SK-N-SH treated with all-trans-retinoic acid at 6 μM for 48 hours (cell line): ENCODE results near the gene TAOK2.

Experiments
- ARNTL ChIP-seq: fragments of 450-650 bp; formaldehyde crosslinking; IDR thresholded peaks from 2 replicates; pipeline ENCODE4 v1.5.0; 2020; ENCODE audit warnings: low read depth, mild to moderate bottlenecking, moderate library complexity, borderline replicate concordance
- BACH2 ChIP-seq: fragments of 250-450 bp; sonication (Bioruptor Pico); IDR thresholded peaks from 2 replicates; pipeline ENCODE4 v1.9.0; 2021; ENCODE audit warnings: mild to moderate bottlenecking, borderline replicate concordance
- ESRRG ChIP-seq: fragments of 250-450 bp; sonication (Bioruptor Pico); IDR thresholded peaks from 2 replicates; pipeline ENCODE4 v1.6.1; 2021; ENCODE audit warnings: mild to moderate bottlenecking
- ISL1 ChIP-seq: fragments of 250-450 bp; sonication (Bioruptor Pico); IDR thresholded peaks from 2 replicates; pipeline ENCODE4 v2.1.2; 2022; ENCODE audit warnings: mild to moderate bottlenecking, moderate library complexity
- OSR1 ChIP-seq: fragments of 250-450 bp; sonication (Bioruptor Pico); IDR thresholded peaks from 2 replicates; pipeline ENCODE4 v1.8.0; 2022; ENCODE audit warnings: moderate library complexity, mild to moderate bottlenecking, inconsistent platforms
- RARB ChIP-seq: fragments of 250-450 bp; sonication (Bioruptor Pico); IDR thresholded peaks from 2 replicates; pipeline ENCODE4 v1.8.0; 2021; ENCODE audit warnings: mild to moderate bottlenecking, moderate library complexity
- TCF4 ChIP-seq: fragments of 250-450 bp; sonication (Bioruptor Pico); IDR thresholded peaks from 2 replicates; pipeline ENCODE4 v1.8.0; 2021; ENCODE audit warnings: mild to moderate bottlenecking, moderate library complexity, borderline replicate concordance
- ZC3H10 ChIP-seq: fragments of 250-450 bp; sonication (Bioruptor Pico); IDR thresholded peaks from 2 replicates; pipeline ENCODE4 v1.5.1; 2021; ENCODE audit warnings: mild to moderate bottlenecking, moderate library complexity
- ZFP30 ChIP-seq: fragments of 450-650 bp; formaldehyde crosslinking; IDR thresholded peaks from 2 replicates; pipeline ENCODE4 v1.5.0; 2022; ENCODE audit warnings: mild to moderate bottlenecking, moderate library complexity
- ZNF565 ChIP-seq: fragments of 450-650 bp; formaldehyde crosslinking; conservative IDR thresholded peaks from 2 replicates; pipeline ENCODE4 v1.5.0; 2020; ENCODE audit warnings: low read depth, mild to moderate bottlenecking, moderate library complexity
- TF ChIP-seq, protein P1 (sequence below): fragments of 250-450 bp; sonication (Bioruptor Pico); IDR thresholded peaks from 2 replicates; pipeline ENCODE4 v1.8.0; 2020; ENCODE audit warnings: mild to moderate bottlenecking, moderate library complexity, borderline replicate concordance
- TF ChIP-seq, protein P2 (sequence below): fragments of 250-450 bp; sonication (Bioruptor Pico); IDR thresholded peaks from 2 replicates; pipeline ENCODE4 v1.5.1; 2021; ENCODE audit warnings: mild to moderate bottlenecking, moderate library complexity

DNA sequence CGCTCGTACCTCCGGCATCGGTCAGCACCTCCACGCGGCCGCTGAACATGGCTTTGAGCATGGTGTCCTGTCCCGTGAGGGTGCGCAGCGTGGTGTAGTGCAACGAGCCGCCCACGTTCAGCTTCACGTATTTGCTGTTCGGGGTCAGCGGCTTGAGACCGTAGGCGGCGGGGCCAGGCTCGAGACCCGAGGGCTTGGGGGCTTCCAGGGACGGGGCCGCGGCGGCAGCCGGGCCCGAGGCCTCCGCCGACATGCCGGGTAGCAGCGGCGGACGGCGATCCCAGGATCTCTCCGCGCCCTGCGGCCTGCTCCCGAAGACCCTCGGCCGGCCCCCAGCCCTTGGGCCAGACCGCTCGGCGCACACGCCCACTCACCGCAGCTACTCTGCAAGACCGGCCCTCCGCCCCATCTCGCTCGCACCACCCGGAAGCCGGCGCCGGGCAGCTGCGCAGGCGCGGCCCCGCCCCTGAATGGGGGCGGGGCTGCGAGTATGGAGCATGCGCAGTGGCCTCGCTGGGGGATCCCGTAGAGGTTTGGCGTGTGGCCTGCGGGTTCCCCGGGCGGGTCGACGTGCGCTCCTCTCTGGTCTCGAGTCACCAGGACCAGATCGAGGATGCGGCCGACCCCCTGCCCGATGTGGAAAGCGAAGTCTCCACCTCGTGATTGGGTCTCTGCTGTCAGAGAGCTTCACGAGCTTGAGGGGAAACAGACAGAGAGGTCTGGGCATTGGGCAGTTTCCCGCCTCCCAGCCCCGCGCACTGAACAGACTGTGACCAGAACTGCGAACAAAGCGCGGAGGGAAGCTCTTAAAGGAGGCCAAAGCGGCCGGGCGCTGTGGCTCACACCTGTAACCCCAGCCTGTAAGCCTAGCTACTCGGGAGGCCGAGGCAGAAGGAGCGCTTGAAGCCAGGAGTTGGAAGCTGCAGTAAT, 47.6 kb upstream of the TAOK2 start, which contains the start of gene KCTD13:
- no peak for TF ChIP-seq ARNTL (CRISPR knock-in tag)
- TF ChIP-seq ZNF565 (CRISPR knock-in tag): no peak
- no peak for TF ChIP-seq RARB (CRISPR knock-in tag)
- no peak for TF ChIP-seq TCF4 (CRISPR knock-in tag)
- TF ChIP-seq, protein P1, sequence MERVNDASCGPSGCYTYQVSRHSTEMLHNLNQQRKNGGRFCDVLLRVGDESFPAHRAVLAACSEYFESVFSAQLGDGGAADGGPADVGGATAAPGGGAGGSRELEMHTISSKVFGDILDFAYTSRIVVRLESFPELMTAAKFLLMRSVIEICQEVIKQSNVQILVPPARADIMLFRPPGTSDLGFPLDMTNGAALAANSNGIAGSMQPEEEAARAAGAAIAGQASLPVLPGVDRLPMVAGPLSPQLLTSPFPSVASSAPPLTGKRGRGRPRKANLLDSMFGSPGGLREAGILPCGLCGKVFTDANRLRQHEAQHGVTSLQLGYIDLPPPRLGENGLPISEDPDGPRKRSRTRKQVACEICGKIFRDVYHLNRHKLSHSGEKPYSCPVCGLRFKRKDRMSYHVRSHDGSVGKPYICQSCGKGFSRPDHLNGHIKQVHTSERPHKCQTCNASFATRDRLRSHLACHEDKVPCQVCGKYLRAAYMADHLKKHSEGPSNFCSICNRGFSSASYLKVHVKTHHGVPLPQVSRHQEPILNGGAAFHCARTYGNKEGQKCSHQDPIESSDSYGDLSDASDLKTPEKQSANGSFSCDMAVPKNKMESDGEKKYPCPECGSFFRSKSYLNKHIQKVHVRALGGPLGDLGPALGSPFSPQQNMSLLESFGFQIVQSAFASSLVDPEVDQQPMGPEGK (CRISPR knock-in tag): no peak
- TF ChIP-seq ISL1 (CRISPR knock-in tag): no peak
- TF ChIP-seq, protein P2, sequence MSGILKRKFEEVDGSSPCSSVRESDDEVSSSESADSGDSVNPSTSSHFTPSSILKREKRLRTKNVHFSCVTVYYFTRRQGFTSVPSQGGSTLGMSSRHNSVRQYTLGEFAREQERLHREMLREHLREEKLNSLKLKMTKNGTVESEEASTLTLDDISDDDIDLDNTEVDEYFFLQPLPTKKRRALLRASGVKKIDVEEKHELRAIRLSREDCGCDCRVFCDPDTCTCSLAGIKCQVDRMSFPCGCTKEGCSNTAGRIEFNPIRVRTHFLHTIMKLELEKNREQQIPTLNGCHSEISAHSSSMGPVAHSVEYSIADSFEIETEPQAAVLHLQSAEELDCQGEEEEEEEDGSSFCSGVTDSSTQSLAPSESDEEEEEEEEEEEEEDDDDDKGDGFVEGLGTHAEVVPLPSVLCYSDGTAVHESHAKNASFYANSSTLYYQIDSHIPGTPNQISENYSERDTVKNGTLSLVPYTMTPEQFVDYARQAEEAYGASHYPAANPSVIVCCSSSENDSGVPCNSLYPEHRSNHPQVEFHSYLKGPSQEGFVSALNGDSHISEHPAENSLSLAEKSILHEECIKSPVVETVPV (CRISPR knock-in tag): no peak
- TF ChIP-seq ZFP30: no peak
- TF ChIP-seq ZC3H10 (CRISPR knock-in tag): no peak
- TF ChIP-seq BACH2 (CRISPR knock-in tag): no peak
- no peak for TF ChIP-seq OSR1 (CRISPR knock-in tag)
- TF ChIP-seq ESRRG (CRISPR knock-in tag): no peak
